Measurements from ENCODE around the gene WIZ.
"Not testable (repeated sequence)": the region's sequence is repeated elsewhere in the genome, so short reads cannot be mapped to it uniquely, and the experiment has no call there.

WIZ gene

GRCh38 chr19:15449620-15450527 lies at the start of gene WIZ:
TSS of gene WIZ (minus strand) at chr19:15449956. CDS start at chr19:15448307, 1,649 bp downstream.
- DNase-seq (ENCODE audit: low read depth): no peak

- DNase-seq (ENCODE audit: low read depth): no peak
Measured at GRCh38 chr19:15498910-15499309, 49.2 kb upstream of the WIZ start.

DNA sequence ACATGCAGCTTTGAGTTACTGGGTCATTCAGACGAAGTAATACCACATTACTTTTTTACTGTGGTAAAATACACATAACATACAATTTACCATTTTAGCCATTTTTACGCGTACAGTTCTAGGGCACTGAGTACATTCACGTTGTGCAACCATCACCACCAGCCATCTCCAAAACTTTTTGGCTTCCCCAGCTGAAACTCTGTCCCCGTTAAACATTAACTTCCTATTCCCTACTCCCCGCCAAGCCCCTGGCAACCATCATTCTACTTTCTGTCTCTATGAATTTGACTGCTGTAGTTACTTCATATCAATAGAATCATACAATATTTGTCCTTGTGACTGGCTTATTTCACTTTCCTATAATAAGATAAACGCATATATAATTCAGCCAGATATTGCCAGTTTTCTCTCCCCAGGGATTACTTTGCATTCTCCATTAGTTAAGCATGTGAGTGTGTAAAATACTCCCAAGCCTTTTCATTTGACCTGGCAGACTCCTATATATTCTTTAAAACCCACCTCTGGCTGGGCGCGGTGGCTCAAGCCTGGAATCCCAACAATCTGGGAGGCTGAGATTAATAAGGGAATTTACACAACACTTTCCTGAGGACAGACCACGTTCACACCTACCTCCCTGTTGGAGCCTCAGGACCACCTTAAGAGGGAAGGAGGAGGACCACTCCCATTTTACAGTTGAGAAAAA lies 48.6 kb upstream of the WIZ start:
- no peak for DNase-seq (ENCODE audit: low read depth)

DNA sequence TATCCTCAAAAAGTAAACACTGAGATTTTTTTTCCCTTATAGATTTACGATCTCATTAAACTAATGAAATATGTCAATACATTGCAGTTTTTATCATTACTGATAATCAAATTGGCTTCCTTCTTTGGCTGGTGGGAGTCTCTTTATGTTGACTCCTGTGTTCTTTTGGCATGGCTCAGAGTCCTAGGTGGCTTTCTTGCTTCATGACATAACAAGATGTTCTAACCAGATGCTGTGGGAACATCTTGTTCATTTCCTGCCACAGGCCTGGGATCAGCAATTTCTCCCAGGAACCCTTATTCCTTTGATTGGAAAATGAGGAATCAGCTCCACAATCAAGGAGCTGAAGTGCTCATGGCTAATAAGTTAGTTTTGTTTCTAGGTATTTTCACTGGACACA lies 45.4 kb upstream of the WIZ start:
- DNase-seq (ENCODE audit: low read depth): no peak

DNA sequence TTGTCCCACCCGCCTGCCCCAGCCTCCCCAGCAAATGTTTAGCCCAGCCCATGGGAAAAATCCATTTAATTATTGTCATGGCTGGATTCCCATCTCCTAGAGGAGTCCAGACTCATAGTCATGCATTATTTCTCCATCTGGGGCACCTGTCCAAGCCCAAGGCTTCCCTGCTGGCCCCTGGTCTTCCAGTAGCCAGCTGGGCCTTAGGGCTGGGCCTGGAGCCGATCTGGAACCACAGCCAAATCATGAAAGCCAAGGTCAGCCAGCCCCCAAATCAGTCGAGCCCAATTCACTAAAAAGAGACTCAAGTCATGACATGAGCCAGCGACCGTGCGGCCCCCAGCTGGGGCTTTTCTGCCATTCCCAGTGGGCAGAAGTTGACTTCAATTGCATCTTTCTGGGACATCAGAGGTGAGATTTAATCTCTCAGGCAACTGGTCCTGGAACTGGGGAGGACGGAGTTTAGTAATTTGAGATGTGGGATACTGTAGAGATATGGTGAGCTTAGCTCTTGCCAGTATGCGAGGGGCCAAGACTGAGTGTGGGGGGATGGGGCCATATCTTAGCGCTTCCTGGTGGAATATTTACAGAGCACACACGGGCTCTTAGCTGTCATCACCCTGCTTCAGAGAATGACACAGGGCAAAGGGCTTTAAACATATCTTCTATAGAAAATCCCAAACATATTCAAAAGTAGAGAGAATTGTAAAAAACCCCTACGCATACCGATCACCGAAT lies 38.9 kb upstream of the WIZ start:
- no peak for DNase-seq (ENCODE audit: low read depth)

DNA sequence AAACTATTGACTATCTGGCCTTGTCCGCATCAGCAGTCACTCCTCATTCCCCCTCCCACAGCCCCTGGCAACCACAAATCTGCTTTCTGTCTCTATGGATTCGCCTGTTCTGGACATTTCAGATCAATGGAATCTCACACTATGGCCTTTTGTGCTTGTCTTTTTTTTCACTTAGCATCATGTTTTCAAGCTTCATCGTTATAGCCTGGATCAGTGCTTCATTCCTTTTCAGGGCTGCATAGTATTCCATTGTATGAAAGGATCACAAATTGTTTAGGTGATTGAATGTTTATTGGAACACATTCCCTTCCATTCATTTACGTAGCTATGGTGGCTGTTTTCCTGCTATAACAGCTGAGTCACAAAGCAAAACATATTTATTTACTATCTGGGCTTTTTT lies 37.3 kb upstream of the WIZ start:
- no peak for DNase-seq (ENCODE audit: low read depth)

DNA sequence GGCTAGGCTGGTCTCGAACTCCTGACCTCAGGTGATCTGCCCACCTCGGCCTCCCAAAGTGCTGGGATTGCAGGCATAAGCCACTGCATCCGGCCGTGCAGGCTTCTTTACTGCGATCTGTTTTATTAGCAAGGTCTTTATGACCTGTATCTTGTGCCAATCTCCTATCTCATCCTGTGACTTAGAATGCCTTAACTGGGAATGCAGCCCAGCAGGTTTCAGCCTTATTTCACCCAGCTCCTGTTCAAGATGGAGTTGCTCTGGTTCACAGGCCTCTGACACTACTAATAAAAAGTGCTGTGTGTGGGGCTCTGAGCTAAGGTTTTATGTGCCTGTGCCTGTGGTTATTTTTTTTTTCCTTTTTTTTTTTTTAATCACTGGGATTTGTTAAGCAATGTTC lies 36.0 kb upstream of the WIZ start:
- not testable (repeated sequence) for DNase-seq (ENCODE audit: low read depth)

DNA sequence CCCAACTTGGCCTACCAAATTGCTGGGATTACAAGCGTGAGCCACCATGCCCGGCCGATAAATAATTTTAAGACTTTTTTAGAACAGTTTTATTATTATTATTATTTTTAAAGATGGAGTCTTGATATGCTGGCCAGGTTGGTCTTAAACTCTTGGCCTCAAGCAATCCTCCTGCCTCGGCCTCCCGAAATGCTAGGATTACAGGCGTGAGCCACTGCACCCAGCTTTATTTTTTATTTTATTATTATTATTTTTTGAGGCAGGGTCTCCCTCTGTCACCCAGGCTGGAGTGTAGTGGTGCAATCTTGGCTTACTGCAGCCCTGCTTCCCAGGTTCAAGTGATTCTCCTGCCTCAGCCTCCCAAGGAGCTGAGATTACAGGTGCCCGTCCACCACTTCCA lies 31.2 kb upstream of the WIZ start:
- not testable (repeated sequence) for DNase-seq (ENCODE audit: low read depth)

DNA sequence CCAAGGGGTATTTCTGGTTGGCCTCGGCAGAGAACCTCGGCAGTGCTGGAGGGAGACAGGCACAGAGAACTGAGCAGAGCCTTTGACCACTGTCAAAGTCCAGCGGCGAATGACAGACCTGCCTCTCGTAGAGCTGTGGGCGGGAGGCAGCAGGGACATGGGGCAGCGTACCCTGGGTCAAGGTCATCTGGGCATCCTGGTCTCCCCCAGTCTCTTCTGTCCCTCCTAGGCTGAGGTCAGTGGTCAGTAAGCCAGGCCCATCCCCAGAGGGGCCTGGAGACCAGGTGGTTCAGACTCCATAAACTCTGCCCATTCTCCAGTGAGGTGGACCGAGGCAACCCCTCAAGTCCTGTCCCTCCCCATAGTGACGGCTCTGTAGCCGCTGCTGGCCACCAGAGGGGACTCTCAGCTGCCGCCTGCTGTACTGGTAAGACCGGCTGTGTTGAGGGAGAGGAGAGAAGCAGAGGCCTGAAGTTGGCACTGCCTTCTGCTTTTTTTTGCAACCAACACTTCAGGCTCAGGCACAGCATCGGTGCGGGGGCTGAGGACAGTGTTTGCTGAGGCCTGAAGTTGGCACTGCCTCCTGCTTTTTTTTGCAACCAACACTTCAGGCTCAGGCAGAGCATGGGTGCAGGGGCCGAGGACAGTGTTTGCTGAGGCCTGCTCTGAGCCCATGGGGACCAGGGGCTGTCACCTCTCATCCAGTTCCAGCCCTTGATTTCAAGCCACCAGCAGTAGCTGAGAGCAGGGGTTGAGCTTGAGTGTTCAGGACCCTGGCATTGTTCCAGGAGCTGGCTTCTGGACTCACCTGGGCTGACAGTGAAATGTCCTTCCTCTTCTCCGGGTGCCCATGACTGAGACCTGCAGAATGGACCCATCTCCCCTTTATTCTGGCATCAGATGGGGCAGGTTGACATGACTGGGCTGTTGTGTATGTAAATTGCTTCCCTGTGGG lies 29.9 kb upstream of the WIZ start, which contains the start of gene PGLYRP2:
Gene PGLYRP2, minus strand, starts transcription at position 111 of the 955 bp plus-strand sequence. CDS start 130 bp downstream, outside the sequence.
- DNase-seq (ENCODE audit: low read depth): no peak

DNA sequence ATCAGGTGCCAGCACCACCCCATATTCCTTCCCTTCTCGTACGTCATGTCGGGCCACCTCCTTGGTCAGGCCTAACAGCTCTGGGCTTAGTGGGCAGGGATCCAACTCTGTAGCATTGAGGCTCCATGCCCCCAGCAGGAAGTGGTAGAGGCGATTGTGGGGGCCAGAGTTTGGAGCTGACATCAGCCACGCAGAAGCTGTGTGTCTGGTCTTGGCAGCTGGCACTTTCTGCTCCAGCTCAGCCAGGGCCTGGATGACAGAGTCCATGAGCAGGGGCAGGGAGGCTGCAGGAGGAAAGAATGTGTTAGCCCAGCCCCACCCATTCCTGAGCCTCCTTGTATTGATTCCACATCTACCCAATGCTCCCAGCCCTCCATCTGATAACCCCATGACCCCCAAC lies 26.6 kb upstream of the WIZ start:
- no peak for DNase-seq (ENCODE audit: low read depth)

DNA sequence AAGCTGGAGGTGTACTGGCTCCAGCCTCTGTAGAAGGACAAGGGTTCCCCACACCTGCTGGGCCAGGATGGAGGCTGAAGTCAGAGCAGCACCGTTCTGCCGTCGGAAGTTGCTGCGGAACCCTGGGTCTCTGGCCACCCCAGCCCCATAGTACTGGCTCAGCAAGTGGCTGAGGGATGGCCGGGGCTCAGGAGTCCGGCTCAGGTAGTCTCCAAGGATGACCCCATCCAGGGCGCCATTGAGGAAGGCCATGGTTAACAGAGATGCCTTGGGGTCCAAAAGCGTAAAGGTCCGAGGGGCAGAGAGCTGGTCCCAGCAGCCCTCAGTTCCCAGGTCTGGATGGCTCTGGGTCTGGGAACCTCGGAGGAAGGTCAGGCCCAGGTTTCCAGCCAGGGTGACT lies 25.9 kb upstream of the WIZ start:
- DNase-seq (ENCODE audit: low read depth): no peak

DNA sequence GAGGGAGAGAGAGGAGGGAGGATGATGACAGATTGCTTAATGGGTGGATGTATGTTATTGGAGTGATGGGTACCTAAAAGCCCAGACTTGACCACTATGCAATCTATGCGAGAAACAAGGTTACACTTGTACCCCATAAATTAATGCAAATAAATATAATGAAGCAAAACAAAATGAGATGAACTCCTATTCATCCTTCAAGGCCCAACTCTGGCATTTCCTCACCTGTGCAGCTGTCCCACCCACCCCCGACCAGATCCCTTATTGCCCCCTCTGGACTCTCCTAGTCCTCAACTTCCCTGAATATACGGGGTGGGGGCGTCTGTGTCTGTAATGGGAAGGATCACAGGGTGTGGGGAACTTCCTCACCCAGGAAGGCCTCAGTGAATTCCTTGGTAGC lies 25.4 kb upstream of the WIZ start:
- DNase-seq (ENCODE audit: low read depth): no peak

GRCh38 chr19:15473821-15474220 lies 24.1 kb upstream of the WIZ start:
- not testable (repeated sequence) for DNase-seq (ENCODE audit: low read depth)

DNA sequence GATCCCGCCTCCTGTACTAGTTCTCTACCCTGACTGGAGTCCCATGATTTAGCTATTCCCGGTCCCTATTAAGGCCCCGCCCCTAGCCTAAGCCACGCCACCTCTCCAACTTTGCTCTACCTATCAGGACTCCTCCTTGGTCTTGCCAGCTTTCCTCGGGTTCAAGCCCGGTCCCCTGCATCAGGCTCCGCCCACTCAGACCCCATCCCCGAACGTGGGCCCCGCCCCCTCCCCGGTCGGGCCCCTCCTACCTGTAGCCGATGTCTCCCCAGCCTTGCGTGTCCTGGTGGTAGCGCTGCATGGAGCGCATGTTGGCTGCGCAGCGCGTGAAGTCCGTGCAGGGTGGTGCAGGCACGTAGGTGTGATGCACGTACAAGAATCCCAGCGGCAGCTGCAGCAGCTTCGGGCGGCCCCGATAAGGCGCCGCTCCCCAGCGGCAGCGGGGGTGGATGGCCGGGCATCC lies 21.9 kb upstream of the WIZ start:
- DNase-seq (ENCODE audit: low read depth): no peak

GRCh38 chr19:15469513-15470297 lies 19.9 kb upstream of the WIZ start:
- no peak for DNase-seq (ENCODE audit: low read depth)

DNA sequence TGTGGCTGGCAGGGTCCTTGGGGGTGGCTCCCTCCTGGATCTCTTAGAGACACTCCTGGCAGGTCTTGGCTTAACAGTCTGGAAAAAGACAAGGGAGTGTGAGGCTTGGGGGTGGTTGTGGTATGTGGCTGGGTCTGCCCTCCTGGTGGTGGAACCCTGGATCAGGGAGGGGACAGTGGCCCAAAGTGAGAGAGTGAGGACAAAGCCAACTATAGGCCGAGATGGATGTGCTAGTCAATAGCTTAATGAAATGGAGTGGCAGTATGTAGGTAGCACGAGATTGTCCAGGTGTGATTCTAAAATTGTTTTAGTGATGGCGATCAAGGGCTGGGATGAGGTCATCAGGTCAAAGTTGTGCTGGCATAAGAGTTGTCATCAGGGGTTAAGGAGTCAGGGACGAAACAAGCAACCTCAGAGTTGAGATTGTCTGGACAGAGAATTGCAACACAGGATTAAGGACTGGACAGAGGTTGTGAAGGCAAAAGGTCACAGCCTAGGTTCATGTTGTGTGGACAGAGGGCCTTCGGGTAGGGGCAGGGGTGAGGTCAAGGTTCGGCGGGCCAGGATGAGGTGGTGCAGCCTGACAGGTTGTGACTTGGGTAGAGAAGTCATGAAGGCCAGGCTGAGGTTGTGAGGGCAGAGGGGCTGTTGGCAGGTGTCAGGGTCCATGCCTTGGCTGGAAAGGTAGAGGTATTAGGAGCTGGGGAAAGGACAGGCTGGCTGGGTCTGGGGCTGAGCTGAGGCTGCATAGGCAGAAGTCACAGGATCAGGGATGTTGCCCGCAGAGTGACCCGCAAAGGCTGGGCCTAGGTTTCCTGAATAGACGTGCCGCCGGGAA lies 19.1 kb upstream of the WIZ start:
- DNase-seq (ENCODE audit: low read depth): no peak

GRCh38 chr19:15467734-15468214 lies 18.0 kb upstream of the WIZ start:
- DNase-seq (ENCODE audit: low read depth): no peak

- DNase-seq (ENCODE audit: low read depth): peak; percentile 77
Measured at GRCh38 chr19:15466851-15467733, 17.3 kb upstream of the WIZ start.

Measured in HS-5 (cell line).